NCI-H2196 treated with DMSO at 0.1 percent for 48 hours (cell line): Measurements from ENCODE around the gene CYP3A5.
A peak's percentile ranks its signal among the peaks of the same experiment; 100 is the strongest.
"Not testable (repeated sequence)": the region's sequence is repeated elsewhere in the genome, so short reads cannot be mapped to it uniquely, and the experiment has no call there.

Experiments
- DNase-seq: peaks from one replicate; lab custom pipeline; 2025; ENCODE audit not compliant: unreplicated experiment; lab: John Stamatoyannopoulos, UW

CYP3A5 gene

DNA sequence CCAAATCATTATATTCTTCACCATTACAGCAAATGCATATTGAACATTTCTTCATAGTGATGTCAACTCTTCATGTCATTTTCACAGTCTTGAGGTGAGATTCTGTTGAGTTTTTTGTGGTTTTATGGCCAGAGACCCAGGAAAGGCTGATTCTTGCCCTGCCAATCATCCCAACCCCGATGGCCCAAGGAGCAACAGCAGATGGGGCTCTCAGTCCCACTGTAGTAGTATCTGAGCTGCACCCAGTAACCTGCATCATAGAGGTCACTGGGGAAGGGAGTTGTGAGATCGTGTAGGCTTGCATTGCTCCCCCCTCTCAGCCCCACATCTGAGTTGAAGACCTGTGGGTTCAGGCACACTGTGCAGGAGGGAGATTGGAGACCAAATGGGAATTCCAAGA, 36.3 kb downstream of the CYP3A5 start:
- DNase-seq, result no peak

DNA sequence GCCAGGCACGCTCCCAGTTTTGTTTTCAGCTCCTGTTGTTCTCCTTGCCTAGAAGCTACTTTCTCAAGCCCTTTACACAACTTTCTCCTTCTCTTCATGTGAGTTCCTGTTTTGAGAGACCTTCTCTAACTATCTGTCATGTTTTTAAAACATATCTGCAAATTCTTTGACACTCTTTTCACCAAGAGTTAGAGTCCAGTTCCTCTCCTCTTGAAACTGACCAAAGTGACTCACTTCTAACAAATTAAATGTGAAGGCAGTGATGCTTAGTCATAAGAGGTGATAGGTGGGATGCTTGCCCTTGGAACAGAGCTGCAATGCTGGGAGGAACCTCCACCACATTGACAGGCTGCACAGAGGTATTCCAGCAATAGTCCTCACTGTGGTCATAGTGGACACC, 37.8 kb downstream of the CYP3A5 start:
- DNase-seq, result no peak

DNA sequence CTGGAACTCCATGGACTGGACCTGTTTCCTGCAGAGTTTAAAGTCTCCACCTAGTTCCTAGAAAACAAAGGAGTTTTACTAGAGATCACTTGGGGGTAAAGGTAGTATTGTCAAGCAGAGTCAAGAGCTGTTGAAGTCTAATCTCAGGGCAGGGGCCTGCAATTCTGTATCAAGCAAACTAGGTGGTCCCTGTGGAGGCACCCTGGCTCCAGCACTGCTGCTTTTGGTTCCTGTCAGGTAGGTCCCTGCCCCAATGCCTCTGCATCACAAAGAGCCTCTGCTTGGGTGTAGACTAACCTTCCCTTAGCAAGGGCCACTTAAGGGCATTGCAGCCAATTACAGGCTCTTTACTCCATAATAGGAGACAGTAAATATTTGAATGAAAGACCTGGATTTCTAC, 40.5 kb downstream of the CYP3A5 start:
- no peak for DNase-seq

DNA sequence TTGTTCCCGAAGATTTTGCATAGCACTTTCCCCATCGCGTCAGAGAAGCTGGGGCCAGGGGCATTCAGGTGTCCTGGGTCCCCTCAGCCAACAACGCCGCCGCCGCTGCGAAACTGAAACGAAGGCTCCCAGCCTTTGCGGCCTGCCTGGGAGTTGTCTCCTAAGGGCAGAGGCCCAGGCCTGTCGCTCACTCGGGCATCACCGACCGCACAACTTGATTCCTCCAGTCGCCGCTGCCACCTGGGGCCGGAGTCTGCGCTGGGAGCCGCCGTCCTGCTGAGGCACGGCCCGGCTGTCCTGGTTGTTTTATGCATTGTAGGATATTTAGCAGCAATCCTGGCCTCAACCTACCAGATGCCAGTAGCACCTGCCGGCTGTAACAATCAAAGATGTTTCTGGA, 41.1 kb downstream of the CYP3A5 start:
- DNase-seq, result no peak

DNA sequence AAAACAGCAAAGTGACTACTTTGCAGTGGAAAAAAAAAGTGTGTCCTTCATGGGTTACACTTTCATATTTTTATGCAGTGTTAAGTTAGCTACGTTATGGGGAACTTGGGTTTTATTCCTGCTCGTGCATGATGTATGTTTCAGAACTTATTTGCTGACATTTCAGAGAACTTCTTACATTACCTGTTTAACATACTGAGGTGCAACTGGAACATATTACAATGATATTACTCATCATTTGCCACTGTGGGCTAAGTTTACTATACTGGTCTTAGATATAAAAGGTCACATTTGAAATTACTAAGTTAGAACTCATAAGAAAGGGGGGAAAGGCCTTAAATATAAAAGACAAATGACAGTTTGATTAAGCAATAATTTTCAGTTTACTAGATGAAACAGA, 42.4 kb downstream of the CYP3A5 start:
- not testable (repeated sequence) for DNase-seq

DNA sequence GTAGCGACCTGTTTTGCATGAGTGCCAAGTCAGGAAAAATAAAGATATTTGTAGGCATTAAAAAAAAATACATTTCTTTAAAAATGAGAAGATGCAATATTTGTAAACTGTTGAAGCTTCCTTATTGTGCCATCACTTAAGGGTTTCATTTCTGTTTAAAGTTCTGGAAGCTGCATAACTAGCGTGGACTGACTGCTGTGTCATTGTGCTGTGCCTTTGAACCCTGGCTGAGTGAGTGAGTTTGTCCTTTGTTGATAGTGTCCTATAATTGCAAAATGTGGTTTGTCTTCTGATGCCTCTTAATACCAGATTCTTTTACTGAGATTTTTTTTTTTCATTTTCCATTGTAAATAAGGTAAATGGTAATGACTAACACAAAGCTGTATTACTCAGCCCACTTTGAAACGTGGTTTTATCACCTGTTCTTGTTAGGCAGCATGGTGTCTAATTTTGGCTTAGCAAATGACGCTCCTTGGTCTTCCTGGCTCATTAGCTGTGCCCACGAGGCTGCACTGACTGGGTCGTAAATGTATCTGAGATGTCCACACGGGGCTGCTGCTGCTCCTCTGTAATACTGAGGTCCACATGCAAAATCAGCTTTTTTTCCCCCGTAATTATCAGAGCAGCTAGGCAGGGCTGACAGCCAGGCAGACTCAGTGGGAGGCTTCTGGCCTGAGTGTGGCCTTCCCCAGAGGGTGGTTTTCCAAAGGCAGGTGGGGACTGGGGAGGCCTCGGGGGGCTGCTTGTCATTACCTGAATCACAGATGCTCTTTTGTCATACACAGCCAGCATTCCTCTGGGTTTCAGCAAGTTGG, 48.3 kb downstream of the CYP3A5 start:
- peak; percentile 8 for DNase-seq

DNA sequence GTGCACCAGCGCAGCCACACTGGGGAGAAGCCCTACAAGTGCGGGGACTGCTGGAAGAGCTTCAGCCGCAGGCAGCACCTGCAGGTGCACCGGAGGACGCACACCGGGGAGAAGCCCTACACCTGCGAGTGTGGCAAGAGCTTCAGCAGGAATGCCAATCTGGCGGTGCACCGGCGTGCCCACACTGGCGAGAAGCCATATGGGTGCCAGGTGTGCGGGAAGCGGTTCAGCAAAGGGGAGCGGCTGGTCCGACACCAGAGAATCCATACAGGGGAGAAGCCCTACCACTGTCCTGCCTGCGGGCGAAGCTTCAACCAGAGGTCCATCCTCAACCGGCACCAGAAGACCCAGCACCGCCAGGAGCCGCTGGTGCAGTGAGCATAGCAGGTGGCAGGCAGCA, 50.2 kb downstream of the CYP3A5 start:
- no peak for DNase-seq

DNA sequence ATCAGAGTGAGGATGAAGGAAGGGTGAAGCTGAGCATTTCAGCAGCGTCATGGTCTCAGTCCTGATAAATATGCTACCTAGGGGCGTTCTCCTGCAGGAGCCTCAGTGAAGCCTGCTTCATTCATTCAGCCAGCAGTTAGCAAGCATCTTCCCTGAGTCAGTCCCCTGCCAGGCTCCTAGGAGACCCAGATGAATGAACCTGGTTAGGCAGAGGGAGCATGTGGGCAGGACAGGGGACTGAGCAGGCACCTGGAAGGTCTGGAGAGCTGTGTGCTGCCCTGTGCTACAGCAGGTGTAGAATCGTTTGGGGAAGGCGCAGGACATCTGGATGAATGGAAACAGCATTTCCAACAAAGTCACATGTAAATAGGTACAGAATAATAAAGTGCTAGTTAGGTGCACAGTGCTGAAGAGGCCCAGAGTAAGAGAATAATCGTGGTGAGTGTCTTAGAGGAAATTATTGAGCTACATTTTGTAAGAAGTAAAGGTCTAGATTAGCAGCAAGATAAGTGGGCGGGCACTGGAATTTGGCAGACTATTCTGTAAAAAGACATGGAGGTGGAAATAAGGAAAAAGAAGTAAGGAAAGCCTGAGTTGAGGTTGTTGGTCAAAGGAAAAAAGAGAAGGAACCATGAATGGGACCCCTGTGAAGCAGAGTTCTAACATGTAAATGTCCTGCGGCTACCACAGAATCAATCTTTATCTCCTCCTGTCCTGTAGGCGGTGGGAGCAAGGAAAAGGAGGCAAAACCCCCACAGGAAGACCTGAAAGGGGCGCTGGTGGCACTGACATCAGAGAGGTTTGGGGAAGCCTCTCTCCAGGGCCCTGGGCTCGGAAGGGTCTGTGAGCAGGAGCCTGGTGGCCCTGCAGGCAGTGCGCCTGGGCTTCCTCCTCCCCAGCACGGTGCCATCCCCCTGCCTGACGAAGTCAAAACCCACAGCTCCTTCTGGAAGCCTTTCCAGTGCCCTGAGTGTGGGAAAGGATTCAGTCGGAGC, 51.0 kb downstream of the CYP3A5 start:
- no peak for DNase-seq

DNA sequence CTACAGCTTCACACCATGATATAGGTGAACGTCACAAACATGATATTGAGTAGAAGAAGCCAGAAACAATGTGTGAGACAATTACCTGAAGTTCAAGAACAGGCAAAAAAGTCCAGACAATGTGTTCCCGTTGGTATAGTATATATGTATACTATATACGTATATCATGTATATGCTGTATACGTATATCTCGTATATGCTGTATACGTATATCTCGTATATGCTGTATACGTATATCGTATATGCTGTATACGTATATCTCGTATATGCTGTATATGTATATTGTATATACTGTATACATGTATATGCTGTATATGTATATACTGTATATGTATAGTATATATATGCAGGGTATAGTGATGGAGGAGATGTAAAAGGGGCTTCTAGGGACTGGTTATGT, 52.3 kb downstream of the CYP3A5 start:
- DNase-seq, result no peak

DNA sequence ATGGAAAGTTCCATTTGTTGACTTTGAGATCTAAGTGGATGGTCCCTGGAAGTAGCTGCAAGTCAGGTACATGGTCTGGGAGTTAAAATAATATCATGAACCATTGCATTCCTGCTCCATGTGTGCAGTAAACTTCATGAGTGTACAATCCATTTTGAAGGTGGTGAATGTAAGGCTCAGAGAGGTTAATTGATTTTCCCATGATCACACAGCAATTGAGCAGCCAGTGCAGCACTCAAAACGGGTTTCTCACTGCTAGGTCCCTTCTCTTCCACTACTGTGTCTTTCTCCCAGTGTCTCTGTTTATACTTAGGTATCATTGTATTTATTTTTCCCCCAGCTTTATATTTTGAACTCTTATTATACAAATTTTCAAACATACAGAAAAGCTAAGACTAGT, 53.1 kb downstream of the CYP3A5 start:
- DNase-seq, result no peak

DNA sequence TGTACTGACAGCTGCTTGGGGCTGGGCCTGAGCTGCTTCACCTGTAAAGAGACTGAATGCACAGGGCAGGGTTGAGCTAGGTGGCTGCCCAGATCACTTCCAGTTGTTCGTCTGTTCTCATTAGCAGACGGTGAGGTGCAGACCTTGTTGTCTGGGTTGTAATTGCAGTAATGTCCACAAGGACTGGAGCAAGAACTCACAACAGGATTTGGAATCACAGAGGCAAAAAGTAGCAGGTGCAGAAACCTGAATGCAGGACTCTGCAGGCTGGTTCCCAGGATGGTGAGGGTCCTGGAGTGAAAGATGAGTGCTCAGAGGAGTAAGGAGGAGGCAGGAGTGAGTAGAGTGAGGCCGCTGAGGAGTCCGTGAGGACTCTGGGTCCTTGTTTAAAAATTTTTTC, 53.8 kb downstream of the CYP3A5 start:
- no peak for DNase-seq

DNA sequence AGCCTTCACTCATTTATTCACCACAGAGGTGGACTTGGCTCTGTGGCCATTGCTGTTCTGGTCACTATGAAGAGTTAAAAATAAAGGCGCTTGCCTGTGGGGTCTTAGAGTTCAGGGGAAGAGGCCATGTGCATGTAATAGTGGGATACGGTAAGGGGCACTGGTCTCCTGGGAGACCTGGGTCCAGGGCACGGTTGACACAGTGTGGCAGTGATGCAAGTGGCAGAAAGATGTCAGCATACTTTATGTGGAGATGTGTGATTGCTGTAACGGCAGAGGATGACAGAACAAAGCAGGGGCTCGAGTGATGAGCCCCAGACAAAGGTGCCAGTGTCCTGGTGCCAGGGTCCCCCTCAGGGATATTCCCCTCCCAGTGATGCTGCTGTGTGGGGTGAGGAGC, 54.5 kb downstream of the CYP3A5 start:
- DNase-seq, result no peak

DNA sequence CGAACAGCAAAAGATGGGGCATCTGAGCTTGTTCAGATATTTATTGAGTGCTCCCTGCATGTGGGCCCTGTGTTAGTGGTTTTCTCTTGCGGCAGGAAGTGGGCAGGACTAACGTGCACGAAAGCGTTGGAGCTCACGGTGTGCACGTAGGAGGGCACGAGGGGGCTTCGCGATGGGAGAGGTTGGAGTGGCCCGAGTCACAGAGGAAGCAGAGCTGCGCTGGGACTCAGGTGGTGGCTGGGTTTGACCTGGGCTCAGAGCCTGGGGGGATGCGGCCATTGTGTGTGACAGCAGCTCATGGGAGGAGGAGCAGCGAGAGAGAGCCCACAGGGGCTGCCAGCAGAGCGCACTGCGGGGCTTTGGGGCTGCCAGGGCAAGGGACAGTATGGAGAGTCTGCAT, 55.3 kb downstream of the CYP3A5 start:
- no peak for DNase-seq

DNA sequence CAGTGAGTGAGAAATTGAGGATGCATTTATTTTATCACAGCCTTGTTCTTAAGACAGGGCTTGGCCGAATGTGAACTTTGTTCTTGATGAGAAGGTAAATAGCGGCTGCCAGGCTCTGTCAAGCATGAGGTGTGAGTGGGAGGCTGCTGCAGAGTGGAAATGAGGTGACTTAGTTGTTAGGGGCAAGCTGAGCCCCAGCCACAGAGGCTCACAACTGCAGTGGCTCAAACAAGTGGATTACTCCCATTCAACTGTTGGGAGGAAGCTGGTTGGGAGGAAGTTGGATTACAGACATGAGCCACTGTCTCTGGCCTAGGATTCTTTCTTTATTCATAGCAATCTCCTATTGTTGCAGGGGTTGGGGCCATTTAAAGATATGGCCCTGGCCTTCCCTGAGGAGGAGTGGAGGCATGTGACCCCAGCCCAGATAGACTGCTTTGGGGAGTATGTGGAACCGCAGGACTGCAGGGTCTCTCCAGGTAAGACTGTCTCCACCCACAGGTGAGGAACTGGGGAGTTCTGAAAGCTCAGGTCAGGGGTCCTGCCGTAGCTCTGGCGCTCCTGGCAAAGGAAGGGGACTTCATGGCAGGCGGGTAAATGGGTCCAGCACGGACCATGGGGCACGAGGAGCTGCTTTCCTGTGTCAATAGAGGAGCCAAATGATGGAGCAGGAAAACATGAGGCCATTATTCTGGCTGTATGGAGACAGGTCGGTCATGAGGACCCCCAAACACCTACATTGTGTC, 55.9 kb downstream of the CYP3A5 start:
- DNase-seq, result no peak

DNA sequence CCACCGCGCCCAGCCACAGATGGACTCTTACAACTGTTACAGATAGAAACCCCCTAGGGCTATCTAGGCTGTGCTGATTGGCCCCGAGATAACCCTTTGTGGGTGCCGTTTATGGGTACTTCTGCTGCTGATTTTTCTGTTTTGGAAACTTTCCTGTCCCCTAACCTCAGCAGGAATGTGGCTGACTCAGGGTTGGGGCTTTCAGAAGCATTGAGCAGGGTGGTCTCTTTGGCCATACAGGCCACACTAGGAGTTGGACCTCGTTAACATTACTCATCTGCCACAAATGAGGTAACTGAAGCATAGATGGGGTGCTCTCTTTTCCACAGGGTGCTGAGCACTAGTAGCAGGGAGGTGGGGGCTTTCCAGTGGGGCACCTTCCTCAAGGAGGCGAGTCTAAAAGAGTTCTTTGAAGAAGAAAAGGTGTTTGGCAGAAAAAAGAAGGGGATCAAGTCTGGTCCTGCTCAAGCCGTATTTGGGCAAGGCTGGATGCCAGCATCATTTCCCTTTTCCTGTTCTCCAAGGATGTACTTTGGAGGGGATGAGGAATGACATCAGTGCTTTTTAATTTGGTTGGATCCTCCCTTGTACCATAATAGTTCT, 56.6 kb downstream of the CYP3A5 start:
- DNase-seq, result no peak

DNA sequence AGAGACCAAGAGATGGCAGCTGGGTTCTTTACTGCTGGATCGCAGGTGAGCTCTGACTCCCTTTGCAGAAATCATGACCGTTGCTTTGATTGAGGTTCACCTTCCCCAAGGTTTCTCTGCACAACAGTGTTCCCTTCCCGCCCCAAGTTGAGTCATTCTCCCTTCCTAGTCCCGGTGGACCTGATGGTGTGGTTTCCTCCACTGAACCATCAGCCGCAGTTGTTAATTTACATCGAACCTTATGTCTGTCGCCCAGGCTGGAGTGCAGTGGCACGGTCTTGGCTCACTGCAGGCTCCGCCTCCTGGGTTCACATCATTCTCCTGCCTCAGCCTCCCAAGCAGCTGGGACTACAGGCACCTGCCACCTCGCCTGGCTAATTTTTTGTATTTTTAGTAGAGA, 57.2 kb downstream of the CYP3A5 start:
- DNase-seq, result no peak

DNA sequence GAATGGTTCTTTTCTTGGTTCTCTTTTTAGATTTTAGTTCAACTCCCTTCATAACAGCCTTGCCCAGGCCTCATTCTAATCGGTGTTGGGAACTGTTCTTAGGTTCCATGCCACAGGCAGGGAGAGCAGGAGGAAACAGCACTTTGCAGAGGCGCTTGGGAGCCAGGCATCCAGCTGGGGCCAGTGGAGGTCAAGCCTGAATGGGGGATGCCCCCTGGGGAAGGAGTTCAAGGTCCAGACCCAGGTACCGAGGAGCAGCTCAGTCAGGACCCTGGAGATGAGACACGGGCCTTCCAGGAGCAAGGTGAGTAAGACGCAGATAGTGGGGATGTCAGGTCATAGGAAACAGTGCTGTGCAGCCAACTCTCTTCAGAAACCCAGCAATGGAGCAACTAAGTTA, 58.5 kb downstream of the CYP3A5 start:
- no peak for DNase-seq

DNA sequence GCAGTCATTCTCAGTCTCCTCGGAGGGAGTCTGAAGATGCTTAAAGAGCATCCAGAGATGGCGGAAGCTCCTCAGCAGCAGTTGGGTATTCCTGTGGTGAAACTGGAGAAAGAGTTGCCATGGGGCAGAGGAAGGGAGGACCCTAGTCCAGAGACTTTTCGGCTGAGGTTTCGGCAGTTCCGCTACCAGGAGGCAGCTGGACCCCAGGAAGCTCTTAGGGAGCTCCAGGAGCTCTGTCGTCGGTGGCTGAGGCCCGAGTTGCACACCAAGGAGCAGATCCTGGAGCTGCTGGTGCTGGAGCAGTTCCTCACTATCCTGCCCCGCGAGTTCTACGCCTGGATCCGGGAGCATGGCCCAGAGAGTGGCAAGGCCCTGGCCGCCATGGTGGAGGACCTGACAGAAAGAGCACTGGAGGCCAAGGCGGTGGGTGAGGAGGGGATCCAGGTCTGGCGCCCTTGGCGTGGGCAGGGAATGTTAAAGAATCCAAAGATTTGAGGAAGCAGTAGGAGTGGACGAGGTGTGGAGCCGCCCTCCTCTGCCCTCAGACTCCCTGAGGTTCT, 60.1 kb downstream of the CYP3A5 start:
- no peak for DNase-seq

DNA sequence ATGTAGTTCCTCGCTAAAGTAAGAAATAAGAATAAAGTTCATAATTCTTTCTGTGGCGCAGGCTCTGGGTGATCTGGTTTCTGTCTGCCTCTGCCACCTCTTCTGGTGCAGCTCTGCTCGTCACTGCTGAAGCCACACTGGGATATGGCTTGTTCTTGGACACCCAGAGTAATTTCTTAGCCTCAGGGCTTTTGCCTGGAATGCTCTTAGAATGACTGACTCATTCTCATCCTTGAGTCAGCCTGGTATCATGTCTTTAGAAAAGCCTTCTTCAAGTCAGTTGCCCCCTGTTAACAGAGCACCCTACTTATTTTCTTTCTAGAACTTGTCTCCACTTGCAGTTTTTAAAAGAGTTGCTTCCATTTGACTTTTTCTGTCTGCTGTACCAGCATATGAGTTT, 61.1 kb downstream of the CYP3A5 start:
- DNase-seq, result no peak

DNA sequence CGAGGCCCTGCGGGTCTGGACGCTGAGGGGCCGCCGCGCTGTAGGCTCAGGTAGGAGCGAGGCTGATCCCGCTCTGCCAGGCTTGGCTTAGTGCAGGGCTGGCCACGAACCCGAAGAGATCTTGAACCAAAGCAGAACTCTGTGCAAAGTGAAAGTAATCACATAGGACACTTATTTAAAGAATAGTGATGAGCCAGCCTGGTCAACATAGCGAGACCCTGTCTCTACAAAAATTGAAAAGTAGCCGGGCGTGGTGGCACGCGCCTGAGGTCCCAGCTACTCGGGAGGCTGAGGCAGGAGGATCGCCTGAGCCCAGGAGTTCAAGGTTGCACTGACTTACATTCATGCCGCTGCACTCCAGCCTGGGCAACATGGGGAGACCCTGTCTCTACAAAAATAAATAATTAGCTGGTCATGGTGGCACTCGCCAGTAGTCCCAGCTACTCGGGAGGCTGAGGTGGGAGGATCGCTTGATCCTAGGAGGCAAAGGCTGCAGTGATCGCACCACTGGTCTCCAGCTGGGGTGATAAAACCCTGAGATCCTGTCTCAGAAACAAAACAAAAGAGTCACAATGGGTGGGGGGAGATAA, 62.5 kb downstream of the CYP3A5 start:
- no peak for DNase-seq
